Measurements from ENCODE around the gene LRRC26. TPM values are rescaled to one million over a fixed set of nuclear protein-coding genes. Genes with fewer than 3 reads are reported as not detected.

LRRC26 gene
- total and polyA plus RNA-seq, 4 donors, result 0.12 to 5.2 (median 0.57) TPM

GRCh38 chr9:137194388-137194787 lies 24.5 kb upstream of the LRRC26 start:
- peak overlapping the region in 1 of 2 donors; percentile 24 for H3K27ac ChIP-seq (ENCODE audit: low read depth in 1 of 2, low read length in 1 of 2)
- no peak overlapping the region for H3K9ac ChIP-seq (ENCODE audit: insufficient read depth in 1 of 2, low read length in 2 of 2)

GRCh38 chr9:137193771-137194170 lies 23.9 kb upstream of the LRRC26 start:
- ATAC-seq (ENCODE audit: insufficient read depth, low FRiP score) (no peak), DNase-seq (no peak)
- 90 to 92% methylated on average over 14 of the region's 14 CpGs for WGBS, 2 donors
- Histone ChIP-seq H3K36me3 (ENCODE audit: control insufficient read depth in 4 of 4, insufficient read depth in 4 of 4, low read length in 4 of 4) (peaks cover 0 to 19% (median 4%) of the 10 kb centered on the region in 4 donors), H3K27me3 (ENCODE audit: control insufficient read depth in 3 of 3, insufficient read depth in 3 of 3, low read length in 2 of 3) (no peaks in the 10 kb centered on the region), H3K9ac (ENCODE audit: insufficient read depth in 1 of 2, low read length in 2 of 2) (no peak overlapping the region), H3K4me3 (no peak overlapping the region), H3K4me1 (ENCODE audit: control insufficient read depth in 5 of 5, insufficient read depth in 5 of 5, low read length in 5 of 5) (peaks cover 8 to 27% (median 16%) of the 10 kb centered on the region in 5 donors), H3K9me3 (ENCODE audit: control insufficient read depth in 4 of 4, insufficient read depth in 3 of 4, low read length in 3 of 4) (no peaks in the 10 kb centered on the region), H3K27ac (ENCODE audit: low read depth in 1 of 2, low read length in 1 of 2) (no peak overlapping the region)
- no peak for TF ChIP-seq CTCF (IDR thresholded peaks at IDR 0.05; ENCODE audit: control extremely low read depth, extremely low read depth)

More at GRCh38 chr9:137194388-137194787, 24.5 kb upstream of the LRRC26 start:
- no peaks in the 10 kb centered on the region for H3K9me3 ChIP-seq (ENCODE audit: control insufficient read depth in 4 of 4, insufficient read depth in 3 of 4, low read length in 3 of 4)
- no peaks in the 10 kb centered on the region for H3K27me3 ChIP-seq (ENCODE audit: control insufficient read depth in 3 of 3, insufficient read depth in 3 of 3, low read length in 2 of 3)
- ATAC-seq (ENCODE audit: insufficient read depth, low FRiP score) (no peak), DNase-seq (no peak)
- 75 to 89% methylated on average over 12 to 16 of the region's 16 CpGs for WGBS, 2 donors
- H3K4me3 ChIP-seq, result no peak overlapping the region
- peaks cover 0 to 19% (median 4%) of the 10 kb centered on the region in 4 donors for H3K36me3 ChIP-seq (ENCODE audit: control insufficient read depth in 4 of 4, insufficient read depth in 4 of 4, low read length in 4 of 4)
- H3K4me1 ChIP-seq (ENCODE audit: control insufficient read depth in 5 of 5, insufficient read depth in 5 of 5, low read length in 5 of 5), result peaks cover 7 to 26% (median 19%) of the 10 kb centered on the region in 5 donors
- TF ChIP-seq CTCF (IDR thresholded peaks at IDR 0.05; ENCODE audit: control extremely low read depth, extremely low read depth), result no peak

- no peak overlapping the region for H3K4me3 ChIP-seq
- TF ChIP-seq CTCF (IDR thresholded peaks at IDR 0.05; ENCODE audit: control extremely low read depth, extremely low read depth), result no peak
Measured at GRCh38 chr9:137192859-137193258, 23.0 kb upstream of the LRRC26 start.

GRCh38 chr9:137192448-137192780 lies 22.6 kb upstream of the LRRC26 start:
- ATAC-seq (ENCODE audit: insufficient read depth, low FRiP score) (no peak), DNase-seq (no peak)
- Histone ChIP-seq H3K27ac (ENCODE audit: low read depth in 1 of 2, low read length in 1 of 2) (no peak overlapping the region), H3K4me1 (ENCODE audit: control insufficient read depth in 5 of 5, insufficient read depth in 5 of 5, low read length in 5 of 5) (peaks cover 11 to 23% (median 14%) of the 10 kb centered on the region in 5 donors), H3K4me3 (no peak overlapping the region), H3K9me3 (ENCODE audit: control insufficient read depth in 4 of 4, insufficient read depth in 3 of 4, low read length in 3 of 4) (no peaks in the 10 kb centered on the region), H3K9ac (ENCODE audit: insufficient read depth in 1 of 2, low read length in 2 of 2) (no peak overlapping the region), H3K36me3 (ENCODE audit: control insufficient read depth in 4 of 4, insufficient read depth in 4 of 4, low read length in 4 of 4) (peaks cover 0 to 19% (median 4%) of the 10 kb centered on the region in 4 donors), H3K27me3 (ENCODE audit: control insufficient read depth in 3 of 3, insufficient read depth in 3 of 3, low read length in 2 of 3) (no peaks in the 10 kb centered on the region)
- 79 to 82% methylated on average over 9 to 10 of the region's 10 CpGs for WGBS, 2 donors
- TF ChIP-seq CTCF (IDR thresholded peaks at IDR 0.05; ENCODE audit: control extremely low read depth, extremely low read depth), result no peak

More at GRCh38 chr9:137192859-137193258, 23.0 kb upstream of the LRRC26 start:
- H3K9me3 ChIP-seq (ENCODE audit: control insufficient read depth in 4 of 4, insufficient read depth in 3 of 4, low read length in 3 of 4), result no peaks in the 10 kb centered on the region
- no peak overlapping the region for H3K9ac ChIP-seq (ENCODE audit: insufficient read depth in 1 of 2, low read length in 2 of 2)
- no peak overlapping the region for H3K27ac ChIP-seq (ENCODE audit: low read depth in 1 of 2, low read length in 1 of 2)
- H3K4me1 ChIP-seq (ENCODE audit: control insufficient read depth in 5 of 5, insufficient read depth in 5 of 5, low read length in 5 of 5), result peaks cover 8 to 21% (median 13%) of the 10 kb centered on the region in 5 donors
- peaks cover 0 to 19% (median 4%) of the 10 kb centered on the region in 4 donors for H3K36me3 ChIP-seq (ENCODE audit: control insufficient read depth in 4 of 4, insufficient read depth in 4 of 4, low read length in 4 of 4)
- WGBS, 2 donors, result 85 to 93% methylated on average over 2 of the region's 2 CpGs
- no peak for DNase-seq
- no peaks in the 10 kb centered on the region for H3K27me3 ChIP-seq (ENCODE audit: control insufficient read depth in 3 of 3, insufficient read depth in 3 of 3, low read length in 2 of 3)
- no peak for ATAC-seq (ENCODE audit: insufficient read depth, low FRiP score)

All from lung (tissue), 12 donors.